ENCODE measurements around the gene ZKSCAN5.

- TF ChIP-seq, protein P1, sequence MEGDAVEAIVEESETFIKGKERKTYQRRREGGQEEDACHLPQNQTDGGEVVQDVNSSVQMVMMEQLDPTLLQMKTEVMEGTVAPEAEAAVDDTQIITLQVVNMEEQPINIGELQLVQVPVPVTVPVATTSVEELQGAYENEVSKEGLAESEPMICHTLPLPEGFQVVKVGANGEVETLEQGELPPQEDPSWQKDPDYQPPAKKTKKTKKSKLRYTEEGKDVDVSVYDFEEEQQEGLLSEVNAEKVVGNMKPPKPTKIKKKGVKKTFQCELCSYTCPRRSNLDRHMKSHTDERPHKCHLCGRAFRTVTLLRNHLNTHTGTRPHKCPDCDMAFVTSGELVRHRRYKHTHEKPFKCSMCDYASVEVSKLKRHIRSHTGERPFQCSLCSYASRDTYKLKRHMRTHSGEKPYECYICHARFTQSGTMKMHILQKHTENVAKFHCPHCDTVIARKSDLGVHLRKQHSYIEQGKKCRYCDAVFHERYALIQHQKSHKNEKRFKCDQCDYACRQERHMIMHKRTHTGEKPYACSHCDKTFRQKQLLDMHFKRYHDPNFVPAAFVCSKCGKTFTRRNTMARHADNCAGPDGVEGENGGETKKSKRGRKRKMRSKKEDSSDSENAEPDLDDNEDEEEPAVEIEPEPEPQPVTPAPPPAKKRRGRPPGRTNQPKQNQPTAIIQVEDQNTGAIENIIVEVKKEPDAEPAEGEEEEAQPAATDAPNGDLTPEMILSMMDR (IDR thresholded peaks at IDR 0.05): no peak
- no peak for TF ChIP-seq POLR2A (IDR thresholded peaks at IDR 0.05)
These were observed 52.7 kb downstream of the ZKSCAN5 start for GRCh38 chr7:99557196-99557607.

All from uterus (tissue), 2 donors.